HG02973 (cell line): ENCODE results near the gene SSX2IP.
"Not testable (repeated sequence)": the region's sequence is repeated elsewhere in the genome, so short reads cannot be mapped to it uniquely, and the experiment has no call there.

Experiments
- ATAC-seq: cut with Tn5 transposase; IDR thresholded peaks from one replicate; pipeline ENCODE4 v1.9.1; 2021; ENCODE audit warnings: moderate library complexity; ENCODE audit not compliant: unreplicated experiment

SSX2IP gene, protein sequence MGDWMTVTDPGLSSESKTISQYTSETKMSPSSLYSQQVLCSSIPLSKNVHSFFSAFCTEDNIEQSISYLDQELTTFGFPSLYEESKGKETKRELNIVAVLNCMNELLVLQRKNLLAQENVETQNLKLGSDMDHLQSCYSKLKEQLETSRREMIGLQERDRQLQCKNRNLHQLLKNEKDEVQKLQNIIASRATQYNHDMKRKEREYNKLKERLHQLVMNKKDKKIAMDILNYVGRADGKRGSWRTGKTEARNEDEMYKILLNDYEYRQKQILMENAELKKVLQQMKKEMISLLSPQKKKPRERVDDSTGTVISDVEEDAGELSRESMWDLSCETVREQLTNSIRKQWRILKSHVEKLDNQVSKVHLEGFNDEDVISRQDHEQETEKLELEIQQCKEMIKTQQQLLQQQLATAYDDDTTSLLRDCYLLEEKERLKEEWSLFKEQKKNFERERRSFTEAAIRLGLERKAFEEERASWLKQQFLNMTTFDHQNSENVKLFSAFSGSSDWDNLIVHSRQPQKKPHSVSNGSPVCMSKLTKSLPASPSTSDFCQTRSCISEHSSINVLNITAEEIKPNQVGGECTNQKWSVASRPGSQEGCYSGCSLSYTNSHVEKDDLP

DNA sequence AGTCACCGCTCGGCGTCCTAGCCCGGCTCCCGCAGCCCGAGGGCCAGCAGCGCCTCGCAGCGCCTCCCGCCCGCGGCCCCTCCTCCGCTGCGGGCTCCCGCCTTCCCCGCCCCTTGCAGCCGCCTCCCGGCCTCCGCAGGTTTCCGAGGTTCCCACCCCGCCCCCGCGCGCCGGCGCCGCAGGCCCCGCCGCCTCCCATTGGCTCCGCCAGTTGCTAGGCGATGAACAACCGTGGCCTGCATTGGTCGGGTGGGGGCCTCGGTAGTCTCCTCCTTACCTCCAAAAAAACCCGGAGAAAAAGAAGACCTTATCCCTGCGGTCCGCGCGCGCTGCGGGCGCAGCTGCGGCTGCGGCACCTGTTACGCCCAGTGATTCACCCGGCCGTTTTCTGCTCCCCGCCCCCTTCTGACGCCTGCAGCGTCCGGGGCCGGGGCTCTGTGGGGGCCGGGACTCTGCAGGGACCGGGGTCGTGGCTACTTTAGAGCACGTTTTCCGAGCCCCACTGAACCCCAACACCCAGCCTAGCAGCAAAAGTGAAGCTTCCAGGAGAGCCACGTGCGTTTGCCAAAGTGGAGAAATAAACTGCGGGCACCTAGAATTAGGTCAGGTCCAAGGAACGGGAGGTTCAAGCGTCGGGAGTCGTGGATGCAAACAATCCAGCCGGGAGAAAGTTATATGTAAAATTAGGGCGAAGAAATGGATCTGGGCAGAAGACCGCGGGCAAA lies at the start of gene SSX2IP:
SSX2IP (minus strand) TSS at position 65 of the 725 bp plus-strand sequence. CDS start 19,242 bp downstream, outside the sequence.
- ATAC-seq, result peak; percentile 93

DNA sequence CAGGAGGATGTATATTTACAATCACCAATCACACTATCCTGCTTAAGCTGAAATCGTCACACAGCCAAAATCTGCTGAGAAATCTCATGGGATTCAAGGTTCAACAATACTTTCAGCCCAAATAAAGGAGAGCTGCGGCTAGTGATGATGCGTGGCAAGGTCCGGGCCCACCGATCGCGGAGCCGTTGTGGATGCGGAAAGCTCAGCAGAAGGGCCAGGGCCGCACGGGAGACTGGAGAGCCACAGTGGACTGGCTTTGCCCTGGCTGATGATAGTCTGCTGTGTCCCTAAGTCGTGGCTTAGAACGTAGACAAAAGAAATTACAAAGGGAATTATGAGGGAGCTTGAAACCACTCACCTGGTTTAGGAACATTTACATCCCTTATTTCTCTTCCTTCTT lies 48.0 kb upstream of the SSX2IP start:
- ATAC-seq, result no peak

DNA sequence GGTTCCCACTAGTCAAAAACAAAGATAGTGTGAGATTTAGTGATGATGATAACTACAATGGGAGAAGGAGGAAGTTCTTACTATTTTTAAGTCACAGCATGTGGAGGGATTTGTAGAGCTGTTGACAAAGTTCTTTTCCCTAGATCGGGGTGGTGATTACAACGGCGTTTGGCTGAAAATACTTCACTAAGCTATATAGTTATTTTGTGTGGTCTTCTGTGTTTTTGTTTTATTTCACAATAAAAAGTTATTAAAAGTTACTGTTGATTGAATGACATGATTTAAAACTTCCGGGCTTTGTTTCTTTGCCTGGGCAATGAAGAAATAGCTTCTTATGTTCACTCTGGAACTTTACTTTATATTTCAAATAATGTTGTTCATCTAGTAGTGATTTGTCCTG lies 47.3 kb upstream of the SSX2IP start:
- no peak for ATAC-seq

DNA sequence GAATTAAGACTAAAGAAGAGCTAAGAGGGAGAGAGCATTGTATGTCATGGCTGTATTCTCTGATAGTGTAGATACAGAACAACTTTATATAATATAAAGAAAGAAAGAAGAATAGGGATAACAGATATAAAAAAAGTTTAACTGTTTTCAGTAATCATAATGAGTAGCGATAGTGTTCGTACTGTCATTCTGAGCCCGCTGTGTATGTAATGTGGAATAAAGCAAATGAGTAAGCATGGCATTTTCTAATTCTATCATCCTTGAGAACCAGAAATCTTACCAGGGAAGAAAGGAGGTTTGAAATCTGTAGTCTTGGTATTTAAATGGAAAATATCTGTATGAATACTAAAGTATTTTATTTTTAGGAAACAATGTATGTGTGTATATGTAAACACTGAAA lies 46.7 kb upstream of the SSX2IP start:
- ATAC-seq, result no peak

DNA sequence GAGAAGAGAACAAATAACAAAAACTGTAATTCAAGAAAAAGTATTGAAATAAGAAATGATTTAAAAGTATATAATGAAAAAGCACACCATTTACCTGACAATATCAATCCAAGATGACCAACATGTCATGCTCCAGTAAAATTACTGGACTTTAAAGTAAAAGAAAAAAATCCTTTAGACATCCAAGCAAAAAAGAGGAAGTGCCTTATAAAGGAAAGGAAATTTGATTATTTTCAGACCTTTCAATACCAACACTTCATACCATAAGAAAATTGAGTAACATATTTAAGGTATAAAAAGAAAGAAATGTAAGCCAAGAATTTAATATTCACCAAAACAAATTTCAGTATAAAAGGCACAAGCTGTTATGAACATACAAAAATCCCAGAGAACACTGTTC lies 46.2 kb upstream of the SSX2IP start:
- no peak for ATAC-seq

DNA sequence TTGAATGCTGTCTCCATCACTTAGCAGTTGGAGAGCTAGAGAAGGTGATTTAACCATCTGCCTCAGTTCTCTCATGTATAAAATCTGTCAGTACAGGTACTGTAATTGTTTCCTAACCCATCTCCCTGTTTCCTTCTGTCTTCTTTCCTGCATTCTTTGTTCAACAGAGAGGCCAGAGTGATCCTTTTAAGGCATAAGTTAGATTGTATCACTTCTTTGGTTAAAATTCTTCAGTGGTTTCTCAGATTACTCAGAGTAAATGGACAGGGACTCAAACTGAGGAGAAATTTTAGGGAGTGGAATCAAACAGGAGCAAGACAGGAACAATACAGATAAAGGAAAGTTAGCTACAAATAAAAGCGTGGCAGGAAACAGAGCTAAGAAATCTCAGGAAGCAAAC lies 45.2 kb upstream of the SSX2IP start:
- ATAC-seq, result no peak

DNA sequence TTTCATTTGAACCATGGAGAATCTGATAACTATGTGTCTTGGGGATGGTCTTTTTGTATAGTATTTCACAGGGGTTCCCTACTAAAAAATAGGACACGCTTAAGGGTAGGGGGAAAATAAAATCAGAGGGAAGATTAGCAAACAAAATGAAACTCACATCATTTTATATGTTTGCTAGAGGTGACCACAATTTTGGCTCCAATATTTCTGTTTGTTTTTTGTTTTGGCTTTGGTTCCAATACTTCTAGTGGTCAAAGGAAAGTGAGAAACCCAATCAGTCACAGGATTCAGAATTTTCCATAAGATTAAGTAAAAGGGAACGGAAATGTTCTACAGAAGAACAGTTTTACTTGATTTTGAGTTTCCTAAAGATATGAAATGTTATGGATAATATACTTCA lies 42.3 kb upstream of the SSX2IP start:
- ATAC-seq, result no peak

DNA sequence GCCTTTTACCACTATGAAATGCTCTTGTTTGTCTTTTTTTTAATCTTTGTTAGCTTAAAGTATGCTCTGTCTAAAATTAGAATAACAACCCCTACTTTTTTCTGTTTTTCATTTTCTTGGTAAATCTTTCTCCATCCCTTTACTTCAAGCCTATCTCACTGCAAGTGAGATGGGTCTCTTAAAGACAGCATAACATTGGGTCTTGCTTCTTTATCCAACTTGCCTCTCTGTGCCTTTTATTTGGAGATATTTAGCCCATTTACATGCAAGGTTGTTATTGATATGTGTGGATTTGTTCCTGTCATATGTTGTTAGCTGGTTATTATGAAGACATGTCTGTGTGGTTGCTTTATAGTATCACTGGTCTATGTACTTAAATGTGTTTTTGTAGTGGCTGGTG lies 41.3 kb upstream of the SSX2IP start:
- ATAC-seq, result no peak

DNA sequence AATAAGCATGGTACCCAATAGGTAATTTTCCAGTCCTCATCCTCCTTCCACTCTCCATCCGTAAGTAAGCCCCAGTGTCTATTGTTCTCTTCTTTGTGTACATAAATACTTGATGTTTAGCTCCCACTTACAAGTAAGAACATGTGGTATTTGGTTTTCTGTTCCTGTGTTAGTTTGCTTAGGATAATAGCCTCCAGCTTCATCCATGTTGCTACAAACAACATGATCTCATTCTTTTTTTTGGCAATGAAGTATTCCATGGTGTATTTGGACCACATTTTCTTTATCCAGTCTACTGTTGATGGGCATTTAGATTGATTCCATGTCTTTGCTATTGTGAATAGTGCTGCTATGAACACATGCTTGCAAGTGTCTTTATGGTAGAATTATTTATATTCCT lies 37.5 kb upstream of the SSX2IP start:
- ATAC-seq, result not testable (repeated sequence)

DNA sequence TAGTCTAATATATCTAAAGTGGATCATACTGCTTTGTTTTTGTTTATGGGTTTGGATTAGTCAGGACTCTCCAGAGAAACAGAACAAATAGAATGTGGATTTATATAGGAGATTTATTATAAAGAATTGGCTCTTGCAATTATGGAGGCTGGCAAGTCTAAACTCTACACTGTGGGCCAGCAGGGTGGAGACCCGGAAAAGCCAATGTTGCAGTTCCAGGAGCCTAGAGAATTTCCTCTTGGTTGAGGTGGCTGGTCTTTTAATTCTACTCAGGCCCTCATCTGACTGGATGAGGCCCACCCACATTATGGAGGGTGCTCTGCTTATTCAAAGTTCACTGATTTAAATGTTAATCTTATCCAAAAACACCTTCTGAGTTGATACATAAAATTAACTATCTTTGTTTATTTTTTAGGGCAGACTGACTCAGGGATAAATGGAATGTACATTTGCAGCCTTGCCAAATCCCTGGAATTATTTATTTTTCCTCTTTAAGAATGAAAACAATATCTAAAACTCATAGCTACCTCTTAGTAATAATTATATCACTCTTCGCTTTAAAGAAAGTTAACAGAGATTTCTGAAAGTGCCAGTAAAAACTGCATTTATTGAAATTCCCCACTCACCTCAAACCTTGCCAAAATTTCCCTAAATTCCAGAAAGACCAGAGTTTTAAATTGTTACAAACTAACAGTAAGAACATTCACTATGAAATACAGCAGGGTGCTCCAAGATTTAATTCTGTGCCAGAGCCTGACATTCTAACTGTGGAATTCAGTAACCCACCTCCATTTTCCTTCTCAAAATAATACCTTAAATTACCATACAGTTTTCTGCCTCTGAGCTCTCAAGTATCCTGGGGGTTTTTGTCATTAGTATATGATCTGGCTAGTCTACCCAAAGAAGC lies 36.6 kb upstream of the SSX2IP start:
- no peak for ATAC-seq

DNA sequence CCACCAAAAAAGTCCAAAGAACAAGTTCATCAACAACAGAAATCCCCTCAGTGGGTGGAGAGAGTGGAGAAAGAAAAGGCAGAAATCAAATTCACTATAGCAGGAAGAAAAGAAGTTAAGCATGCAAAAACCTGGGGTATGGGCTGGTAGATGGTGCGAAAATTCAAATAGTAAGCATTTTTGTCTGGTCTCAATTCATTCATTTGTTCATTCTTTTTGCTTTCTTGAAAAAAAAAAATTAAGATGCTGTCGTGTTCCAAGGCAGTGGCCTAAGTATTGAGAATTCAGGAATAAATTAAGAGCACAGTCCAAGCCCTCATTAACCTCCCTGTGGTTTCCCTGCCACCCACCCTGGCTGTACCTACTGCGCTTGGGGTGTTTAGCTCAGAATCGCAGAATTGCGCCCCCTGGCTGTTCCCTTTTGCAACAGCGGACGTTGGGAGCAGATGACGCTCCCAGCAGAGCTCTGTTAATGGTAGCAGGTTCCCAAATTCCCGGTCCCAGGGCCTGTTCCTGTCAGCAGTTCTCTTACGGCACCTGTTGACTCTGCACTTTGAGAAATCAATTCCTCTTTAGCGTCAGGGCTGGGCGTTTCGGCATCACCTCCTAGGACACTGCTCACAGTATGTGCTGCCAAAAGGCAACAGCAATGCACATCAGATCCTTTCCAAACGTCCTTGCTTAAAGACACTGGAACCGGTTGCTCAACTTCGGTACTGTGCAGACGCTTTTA lies 34.0 kb upstream of the SSX2IP start:
- ATAC-seq, result no peak

DNA sequence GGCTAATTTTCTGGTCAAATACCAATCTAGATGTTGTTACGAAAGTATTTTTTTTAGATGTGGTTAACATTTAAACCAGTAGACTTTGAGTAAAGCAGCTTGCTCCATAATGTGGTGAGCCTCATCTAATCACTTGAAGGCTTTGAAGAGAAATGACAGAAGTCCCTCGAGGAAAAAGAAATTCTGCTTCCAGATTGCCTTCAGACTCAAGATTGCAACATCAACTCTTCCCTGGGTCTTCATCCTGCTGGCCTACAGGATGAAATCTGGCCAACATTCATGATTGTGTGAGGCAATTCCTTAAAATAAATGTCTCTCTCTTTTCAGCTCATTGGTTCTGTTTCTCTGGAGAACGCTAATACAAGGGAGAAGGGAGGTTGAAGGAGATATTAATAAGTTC lies 32.5 kb upstream of the SSX2IP start:
- no peak for ATAC-seq

DNA sequence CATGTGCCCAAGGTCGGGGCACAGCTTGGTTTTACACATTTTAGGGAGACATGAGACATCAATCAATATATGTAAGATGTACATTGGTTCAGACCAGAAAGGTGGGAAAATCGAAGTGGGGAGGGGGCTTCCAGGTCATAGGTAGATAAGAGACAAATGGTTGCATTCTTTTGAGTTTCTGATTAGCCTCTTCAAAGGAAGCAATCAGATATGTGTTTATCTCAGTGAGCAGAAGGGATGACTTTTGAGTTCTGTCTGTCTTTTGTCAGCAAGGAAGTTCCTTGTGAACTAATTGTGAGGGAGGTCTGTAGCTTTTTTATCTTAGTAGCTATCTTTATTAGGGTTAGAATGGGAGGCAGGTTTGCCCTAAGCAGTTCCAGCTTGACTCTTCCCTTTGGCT lies 31.6 kb upstream of the SSX2IP start:
- not testable (repeated sequence) for ATAC-seq

DNA sequence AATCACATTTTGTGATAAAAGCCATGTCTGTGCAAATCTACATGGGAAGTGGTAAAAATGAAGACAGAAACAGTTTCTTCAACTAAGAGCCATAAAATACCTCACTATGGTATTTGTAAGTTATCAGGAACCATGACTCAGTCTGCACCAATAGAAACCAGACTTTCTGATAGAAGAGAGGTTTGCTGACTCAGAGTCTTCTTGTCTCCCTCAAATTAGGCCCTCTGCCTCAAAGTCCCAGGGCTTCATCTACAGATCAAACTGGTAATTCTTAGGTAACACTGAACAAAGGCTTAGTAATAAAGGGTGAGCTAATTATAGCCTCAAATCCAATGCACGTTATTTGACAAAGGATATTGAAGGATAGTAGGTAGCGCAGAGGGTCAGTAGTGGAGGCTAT lies 30.9 kb upstream of the SSX2IP start:
- no peak for ATAC-seq

DNA sequence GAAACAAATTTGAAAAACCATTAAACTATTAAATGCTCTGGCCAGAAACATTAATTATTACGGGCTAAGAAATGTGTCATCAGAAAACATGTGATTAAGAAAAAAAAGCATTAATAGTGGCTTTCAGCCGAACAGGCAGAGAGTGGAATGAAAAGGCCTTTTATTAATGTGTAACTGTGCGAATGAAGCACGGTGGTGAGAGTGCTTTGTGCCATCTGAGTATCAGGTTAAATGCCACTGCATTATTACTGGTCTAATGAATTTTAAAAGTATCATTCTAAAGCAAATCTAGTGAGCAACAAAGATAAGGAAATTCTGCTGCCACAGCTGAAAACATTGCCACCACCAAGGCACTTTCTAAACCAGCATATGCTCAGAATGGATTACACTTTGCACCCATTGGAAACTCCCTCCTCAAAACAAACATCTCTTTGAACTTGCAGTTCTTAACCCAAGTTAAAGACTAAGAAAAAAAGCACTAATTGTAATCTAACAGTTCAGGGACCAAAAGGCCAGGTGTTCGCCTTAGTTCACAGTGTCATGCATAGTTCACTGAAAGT lies 30.0 kb upstream of the SSX2IP start:
- no peak for ATAC-seq

DNA sequence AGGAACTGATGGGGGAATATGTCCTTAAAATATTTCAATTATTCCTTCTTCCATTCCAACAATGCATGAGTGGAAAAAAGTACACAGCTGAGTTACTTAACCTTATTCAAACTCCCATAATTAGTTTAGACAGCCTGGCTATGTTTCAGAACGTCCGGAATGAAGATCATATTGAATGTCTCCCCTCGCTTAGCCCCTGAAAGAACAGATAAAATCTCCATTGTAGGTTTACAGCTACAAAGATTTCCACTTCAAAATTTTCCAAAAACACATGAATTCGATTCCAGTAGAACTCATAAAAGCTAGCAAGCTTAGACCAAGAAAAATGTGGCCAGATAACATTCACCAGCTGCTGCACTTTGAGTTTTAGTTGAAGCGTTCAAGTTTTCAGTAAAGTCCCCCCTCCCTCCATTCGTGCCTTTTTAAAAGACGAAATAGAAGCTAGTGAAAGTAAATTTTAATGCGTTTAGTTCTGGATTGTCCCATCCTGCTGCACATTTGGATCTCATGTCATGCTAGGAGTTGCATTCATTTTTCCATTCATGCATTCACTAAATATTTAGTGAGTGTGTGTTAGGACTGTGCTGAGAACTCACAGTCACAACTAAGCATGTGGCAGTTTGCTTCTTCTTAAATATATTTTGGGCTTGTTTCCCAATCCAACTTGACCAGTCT lies 29.4 kb upstream of the SSX2IP start:
- ATAC-seq, result no peak

DNA sequence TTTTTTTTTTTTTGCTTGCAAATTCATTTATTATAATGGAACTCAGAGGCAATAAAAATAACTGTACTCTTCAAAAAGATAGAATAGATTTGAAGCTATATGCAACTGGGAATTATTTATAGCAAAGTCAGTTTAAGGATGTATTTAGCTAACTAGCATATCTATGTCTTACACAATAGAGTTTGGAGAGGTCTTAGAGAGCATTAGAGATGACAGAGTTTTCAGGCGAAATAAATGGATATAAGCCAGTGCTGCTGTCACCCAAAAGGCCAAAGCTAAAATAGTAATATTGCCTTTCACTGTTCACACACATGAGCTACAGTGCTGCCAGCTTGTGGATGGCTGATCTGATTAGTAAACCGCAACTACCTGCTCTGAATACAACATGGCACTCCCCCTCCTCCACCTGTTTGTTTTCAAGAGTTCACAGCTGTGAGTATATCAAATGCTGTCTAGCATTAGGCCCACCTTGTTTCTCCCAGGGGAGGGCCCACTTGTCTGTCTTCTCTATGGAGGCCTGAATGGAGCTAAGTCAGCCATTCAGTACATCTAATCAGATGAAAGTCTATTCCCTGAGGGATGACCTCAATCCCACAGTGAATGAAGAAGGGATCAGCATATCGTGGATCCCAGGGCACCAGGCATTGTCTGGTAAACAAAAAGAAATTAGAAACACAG lies 25.2 kb upstream of the SSX2IP start:
- ATAC-seq, result no peak

DNA sequence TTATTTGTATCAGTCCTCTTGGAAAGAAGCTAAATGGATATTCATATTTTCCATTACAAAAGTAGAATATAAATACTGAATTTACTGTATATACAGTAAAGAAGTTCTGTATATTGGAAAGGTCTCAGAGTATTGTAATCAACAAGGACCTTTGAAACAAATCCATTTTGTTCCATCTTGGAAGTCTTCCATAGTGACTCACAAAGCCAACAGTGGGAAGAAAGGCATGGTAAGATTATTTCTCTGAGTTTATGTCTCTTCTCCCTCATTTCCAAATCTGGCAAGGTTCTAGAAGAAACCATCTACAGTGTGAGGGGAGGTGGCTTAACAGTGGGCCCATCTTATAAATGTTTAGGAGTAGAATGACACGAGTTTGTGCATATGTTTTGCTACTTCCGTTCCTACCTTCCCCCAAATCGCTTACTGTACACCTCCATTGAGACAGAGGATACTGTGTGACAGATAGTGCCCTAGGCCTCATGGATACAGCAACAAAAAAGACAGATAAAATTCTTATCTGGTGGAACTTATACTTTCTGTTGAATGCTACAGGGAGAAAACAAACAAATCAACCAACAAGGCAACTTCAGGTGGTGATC lies 22.1 kb upstream of the SSX2IP start:
- ATAC-seq, result no peak
